ENCODE measurements around the gene MAP2K4. TPM values are rescaled to one million over a fixed set of nuclear protein-coding genes. Genes with fewer than 3 reads are reported as not detected.
A peak's percentile ranks its signal among the peaks of the same experiment; 100 is the strongest.

The MAP2K4 gene
- total RNA-seq, 1 donor from 2014 or later: 22.9 TPM

DNA sequence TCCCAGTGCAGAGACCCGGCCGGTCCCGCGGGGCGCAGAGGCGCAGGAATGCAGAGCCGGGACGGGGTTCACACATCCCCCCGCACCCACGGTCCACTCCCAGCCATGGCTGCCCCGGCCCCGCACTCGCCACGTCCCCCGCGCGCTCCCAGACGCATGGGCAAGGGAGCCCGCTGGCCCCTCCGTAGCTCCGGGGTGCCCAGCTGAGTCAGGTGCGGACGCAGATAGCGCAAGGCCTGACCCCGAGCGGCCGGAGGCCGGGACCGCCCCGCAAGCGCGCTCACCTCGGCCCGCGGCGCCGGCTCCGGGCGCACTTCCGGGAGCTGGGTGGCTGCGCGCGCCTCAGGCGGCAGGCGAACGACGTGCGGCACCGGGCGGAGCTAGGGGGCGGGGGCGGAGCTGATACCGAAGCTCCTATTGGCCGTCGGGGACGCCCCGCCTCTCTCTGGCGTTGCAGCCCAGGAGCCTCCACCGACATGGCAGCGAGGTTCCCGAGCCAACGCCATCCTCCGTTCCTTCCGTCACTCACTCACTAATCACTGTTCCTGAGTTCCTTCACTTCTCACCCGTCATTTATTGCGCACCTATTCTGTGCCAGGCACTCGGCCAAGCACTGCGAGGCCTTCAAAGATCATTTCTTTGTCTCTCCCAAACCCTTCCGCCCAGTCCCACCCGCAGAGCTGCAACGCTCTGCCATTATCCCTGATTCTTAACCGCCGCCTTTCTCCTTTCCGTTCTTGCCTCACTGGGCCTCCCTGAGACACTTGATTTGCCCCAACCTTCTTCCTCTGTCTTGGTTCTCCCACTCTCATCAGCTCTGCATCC, 23.3 kb upstream of the MAP2K4 start, which contains the start of gene ZNF18:
ZNF18 (minus strand) TSS at position 329 of the 825 bp plus-strand sequence. CDS start 4,646 bp downstream, outside the sequence.
- Mint-ChIP-seq H3K4me1 (ENCODE audit: unreplicated experiment) (peaks cover 8% of the 10 kb centered on the region), H3K9me3 (ENCODE audit: unreplicated experiment) (no peaks in the 10 kb centered on the region), H3K27ac (ENCODE audit: unreplicated experiment) (peak within 1 kb of the TSS; percentile 95), H3K27me3 (ENCODE audit: unreplicated experiment) (no peaks in the 10 kb centered on the region), H3K36me3 (ENCODE audit: unreplicated experiment) (peaks cover 9% of the 10 kb centered on the region), H3K4me3 (ENCODE audit: unreplicated experiment) (peak within 1 kb of the TSS; percentile 95)
- TF ChIP-seq, protein P1, sequence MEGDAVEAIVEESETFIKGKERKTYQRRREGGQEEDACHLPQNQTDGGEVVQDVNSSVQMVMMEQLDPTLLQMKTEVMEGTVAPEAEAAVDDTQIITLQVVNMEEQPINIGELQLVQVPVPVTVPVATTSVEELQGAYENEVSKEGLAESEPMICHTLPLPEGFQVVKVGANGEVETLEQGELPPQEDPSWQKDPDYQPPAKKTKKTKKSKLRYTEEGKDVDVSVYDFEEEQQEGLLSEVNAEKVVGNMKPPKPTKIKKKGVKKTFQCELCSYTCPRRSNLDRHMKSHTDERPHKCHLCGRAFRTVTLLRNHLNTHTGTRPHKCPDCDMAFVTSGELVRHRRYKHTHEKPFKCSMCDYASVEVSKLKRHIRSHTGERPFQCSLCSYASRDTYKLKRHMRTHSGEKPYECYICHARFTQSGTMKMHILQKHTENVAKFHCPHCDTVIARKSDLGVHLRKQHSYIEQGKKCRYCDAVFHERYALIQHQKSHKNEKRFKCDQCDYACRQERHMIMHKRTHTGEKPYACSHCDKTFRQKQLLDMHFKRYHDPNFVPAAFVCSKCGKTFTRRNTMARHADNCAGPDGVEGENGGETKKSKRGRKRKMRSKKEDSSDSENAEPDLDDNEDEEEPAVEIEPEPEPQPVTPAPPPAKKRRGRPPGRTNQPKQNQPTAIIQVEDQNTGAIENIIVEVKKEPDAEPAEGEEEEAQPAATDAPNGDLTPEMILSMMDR (IDR thresholded peaks at IDR 0.05): no peak
- peak; percentile 98 for DNase-seq (ENCODE audit: extremely low spot score, unreplicated experiment)

DNA sequence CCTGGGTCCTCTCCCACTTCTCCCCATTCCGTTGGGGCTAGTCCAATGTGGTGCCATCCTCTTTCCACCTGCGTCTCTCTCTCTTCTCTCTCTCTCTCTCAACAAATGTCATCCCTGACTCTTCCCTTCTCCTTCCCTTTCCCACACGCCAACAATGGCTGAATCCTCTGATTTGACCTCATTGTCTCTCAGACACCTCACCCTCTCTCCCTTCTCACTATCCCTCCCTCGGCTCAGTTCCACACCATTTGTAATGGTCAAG, 22.8 kb upstream of the MAP2K4 start:
- Mint-ChIP-seq H3K9me3 (ENCODE audit: unreplicated experiment) (no peaks in the 10 kb centered on the region), H3K27me3 (ENCODE audit: unreplicated experiment) (no peaks in the 10 kb centered on the region), H3K27ac (ENCODE audit: unreplicated experiment) (peak overlapping the region; percentile 95), H3K36me3 (ENCODE audit: unreplicated experiment) (peaks cover 4% of the 10 kb centered on the region), H3K4me1 (ENCODE audit: unreplicated experiment) (peaks cover 8% of the 10 kb centered on the region), H3K4me3 (ENCODE audit: unreplicated experiment) (peak overlapping the region; percentile 95)
- DNase-seq (ENCODE audit: extremely low spot score, unreplicated experiment): no peak
- TF ChIP-seq, protein P1 (IDR thresholded peaks at IDR 0.05): no peak

DNA sequence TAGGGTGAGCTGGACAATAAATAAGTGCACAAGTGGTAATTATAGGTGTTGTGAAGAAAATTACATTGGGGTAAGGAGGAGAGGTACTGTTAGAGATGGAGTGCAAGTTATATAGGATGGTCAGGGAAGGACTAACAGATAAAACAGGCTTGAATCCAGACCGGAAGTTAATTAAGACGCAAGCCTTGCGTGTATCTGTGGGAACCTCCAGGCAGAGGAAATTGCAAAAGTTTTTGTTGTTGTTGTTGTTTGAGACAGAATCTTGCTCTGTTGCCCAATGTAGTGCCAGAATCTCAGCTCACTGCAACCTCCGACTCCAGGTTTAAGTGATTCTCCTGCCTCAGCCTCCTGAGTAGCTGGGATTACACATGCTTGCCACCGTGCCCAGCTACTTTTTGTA, 21.0 kb upstream of the MAP2K4 start:
- H3K27ac Mint-ChIP-seq (ENCODE audit: unreplicated experiment): no peak overlapping the region
- no peaks in the 10 kb centered on the region for H3K9me3 Mint-ChIP-seq (ENCODE audit: unreplicated experiment)
- H3K27me3 Mint-ChIP-seq (ENCODE audit: unreplicated experiment): no peaks in the 10 kb centered on the region
- no peak for DNase-seq (ENCODE audit: extremely low spot score, unreplicated experiment)
- H3K4me1 Mint-ChIP-seq (ENCODE audit: unreplicated experiment): peaks cover 8% of the 10 kb centered on the region
- TF ChIP-seq, protein P1 (IDR thresholded peaks at IDR 0.05): no peak
- H3K36me3 Mint-ChIP-seq (ENCODE audit: unreplicated experiment): no peaks in the 10 kb centered on the region
- H3K4me3 Mint-ChIP-seq (ENCODE audit: unreplicated experiment): no peak overlapping the region

DNA sequence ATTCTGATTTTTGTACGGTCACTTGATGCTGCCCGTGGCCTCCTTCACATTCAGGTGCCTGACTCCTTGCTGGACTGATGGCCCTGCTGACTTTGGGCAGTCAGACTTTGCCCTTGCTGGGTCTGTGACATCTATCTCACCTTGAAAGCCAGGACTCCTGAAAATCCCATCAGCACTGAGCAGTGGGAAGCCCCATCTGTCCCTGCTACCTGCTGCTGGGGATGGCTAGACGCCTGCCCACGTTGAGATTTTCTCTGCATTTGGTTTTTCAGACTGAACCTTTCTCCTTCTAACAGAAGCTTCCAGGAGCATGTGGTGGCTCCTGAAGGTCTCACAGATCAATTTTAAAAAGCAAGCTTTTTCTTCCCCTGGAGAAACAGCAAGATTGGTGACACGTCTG, 13.2 kb upstream of the MAP2K4 start:
- H3K27ac Mint-ChIP-seq (ENCODE audit: unreplicated experiment): no peak overlapping the region
- TF ChIP-seq, protein P1 (IDR thresholded peaks at IDR 0.05): no peak
- H3K36me3 Mint-ChIP-seq (ENCODE audit: unreplicated experiment): no peaks in the 10 kb centered on the region
- H3K9me3 Mint-ChIP-seq (ENCODE audit: unreplicated experiment): no peaks in the 10 kb centered on the region
- DNase-seq (ENCODE audit: extremely low spot score, unreplicated experiment): no peak
- H3K4me3 Mint-ChIP-seq (ENCODE audit: unreplicated experiment): no peak overlapping the region
- H3K27me3 Mint-ChIP-seq (ENCODE audit: unreplicated experiment): peaks cover 9% of the 10 kb centered on the region
- peaks cover 4% of the 10 kb centered on the region for H3K4me1 Mint-ChIP-seq (ENCODE audit: unreplicated experiment)

DNA sequence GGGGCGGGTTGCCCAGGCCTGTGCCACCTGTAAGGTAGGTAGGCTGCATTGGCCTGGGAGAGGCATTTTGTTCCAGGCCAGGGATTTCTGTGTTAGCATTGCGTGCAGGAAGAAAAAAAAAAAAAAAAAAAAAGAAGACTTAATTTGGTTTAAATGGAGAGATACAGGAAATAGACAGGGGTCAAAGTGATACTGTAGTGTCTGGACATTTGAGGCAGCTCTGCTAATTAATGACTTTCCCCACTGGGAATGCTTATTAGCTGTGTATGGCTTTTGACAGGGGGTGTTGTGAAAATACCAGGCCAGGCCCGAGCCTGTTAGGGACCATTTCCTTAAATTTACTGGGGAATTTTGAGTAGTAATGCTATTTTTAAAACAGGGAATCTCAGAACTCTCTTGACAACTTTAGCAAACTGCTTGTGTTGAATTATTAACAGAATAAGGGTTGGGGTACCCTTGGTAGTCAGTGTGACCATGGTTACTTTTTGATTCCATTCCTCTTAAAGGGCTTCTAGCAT, 1.0 kb downstream of the MAP2K4 start:
- no peaks in the 10 kb centered on the region for H3K36me3 Mint-ChIP-seq (ENCODE audit: unreplicated experiment)
- DNase-seq (ENCODE audit: extremely low spot score, unreplicated experiment): no peak
- H3K9me3 Mint-ChIP-seq (ENCODE audit: unreplicated experiment): no peaks in the 10 kb centered on the region
- H3K27ac Mint-ChIP-seq (ENCODE audit: unreplicated experiment): peak overlapping the region; percentile 75
- peaks cover 2% of the 10 kb centered on the region for H3K27me3 Mint-ChIP-seq (ENCODE audit: unreplicated experiment)
- H3K4me3 Mint-ChIP-seq (ENCODE audit: unreplicated experiment): peak overlapping the region; percentile 81
- H3K4me1 Mint-ChIP-seq (ENCODE audit: unreplicated experiment): peaks cover 29% of the 10 kb centered on the region
- TF ChIP-seq, protein P1 (IDR thresholded peaks at IDR 0.05): no peak

Data from osteocyte (in vitro differentiated cells).